Skeletal muscle satellite cell (primary cell): ENCODE results near the gene DOCK2.

Experiments used
- H3K27me3 ChIP-seq: 2 replicates; pipeline ENCODE4 v1.7.0; 2013; ENCODE audit warnings: low read length; ENCODE audit not compliant: control insufficient read depth, insufficient read depth
- H3K36me3 ChIP-seq: 2 replicates; pipeline ENCODE4 v1.7.0; 2013; ENCODE audit warnings: mild to moderate bottlenecking, control low read depth, low read length; ENCODE audit not compliant: insufficient read depth
- H3K4me1 ChIP-seq: 2 replicates; pipeline ENCODE4 v1.7.0; 2013; ENCODE audit warnings: low read length; ENCODE audit not compliant: control insufficient read depth, insufficient read depth
- H3K4me2 ChIP-seq: 2 replicates; pipeline ENCODE4 v1.7.0; 2013; ENCODE audit warnings: mild to moderate bottlenecking, low read length
- H3K4me3 ChIP-seq: 2 replicates; pipeline ENCODE4 v1.7.0; 2013; ENCODE audit warnings: low read length
- H3K9ac ChIP-seq: 2 replicates; pipeline ENCODE4 v1.7.0; 2013; ENCODE audit warnings: mild to moderate bottlenecking, low read depth, low read length, moderate library complexity
- H3K9me3 ChIP-seq: replicated peaks from 2 replicates; pipeline ENCODE4 v1.7.0; 2013; ENCODE audit warnings: mild to moderate bottlenecking, control low read depth, low read length

Gene DOCK2

DNA sequence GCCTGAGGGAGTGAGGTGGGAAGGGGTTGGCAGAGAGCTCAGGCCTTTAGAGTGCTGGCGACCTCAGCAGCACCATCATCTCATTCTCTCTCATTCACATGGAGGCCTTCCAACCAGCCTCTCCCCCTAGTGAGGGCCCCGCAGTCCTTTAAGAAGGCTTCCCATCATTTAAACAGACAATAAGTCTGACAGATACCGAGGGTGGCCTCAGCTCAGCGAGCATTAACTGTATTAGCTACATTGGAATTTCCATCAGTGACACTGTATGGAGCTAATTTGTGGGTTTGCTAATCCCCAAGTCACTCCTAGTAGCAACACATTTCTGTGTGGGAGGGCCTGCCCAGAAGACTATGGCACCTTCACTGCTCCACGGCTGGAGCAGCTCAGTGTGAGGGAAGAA is 267.4 kb downstream of the DOCK2 start:
- H3K4me1 ChIP-seq, result no peaks in the 10 kb centered on the region
- no peak overlapping the region for H3K4me2 ChIP-seq
- no peaks in the 10 kb centered on the region for H3K9me3 ChIP-seq
- H3K4me3 ChIP-seq, result no peak overlapping the region
- no peaks in the 10 kb centered on the region for H3K36me3 ChIP-seq
- H3K27me3 ChIP-seq, result no peaks in the 10 kb centered on the region
- no peak overlapping the region for H3K9ac ChIP-seq

DNA sequence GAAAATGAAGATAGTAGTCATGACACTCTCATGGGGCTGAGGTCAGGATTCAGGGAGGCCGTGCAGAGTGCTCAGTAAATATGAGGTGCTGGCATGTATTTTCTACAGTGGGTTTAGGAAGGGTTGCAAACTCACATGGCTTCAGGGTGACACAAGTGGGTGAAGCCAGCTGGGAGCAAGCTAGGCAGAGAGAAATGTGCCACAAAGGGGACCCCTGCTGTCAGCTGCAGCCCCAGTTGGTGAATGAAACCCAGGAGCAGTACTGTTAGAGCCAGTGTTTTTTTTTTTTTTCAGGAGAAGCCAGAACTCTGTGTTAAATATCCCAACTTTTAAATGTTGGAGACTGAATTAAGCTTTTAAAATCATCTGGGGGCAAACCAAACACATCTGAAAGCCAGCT is 267.9 kb downstream of the DOCK2 start:
- no peak overlapping the region for H3K4me3 ChIP-seq
- H3K9me3 ChIP-seq, result no peaks in the 10 kb centered on the region
- no peak overlapping the region for H3K9ac ChIP-seq
- no peaks in the 10 kb centered on the region for H3K4me1 ChIP-seq
- no peak overlapping the region for H3K4me2 ChIP-seq
- H3K27me3 ChIP-seq, result no peaks in the 10 kb centered on the region
- H3K36me3 ChIP-seq, result no peaks in the 10 kb centered on the region

DNA sequence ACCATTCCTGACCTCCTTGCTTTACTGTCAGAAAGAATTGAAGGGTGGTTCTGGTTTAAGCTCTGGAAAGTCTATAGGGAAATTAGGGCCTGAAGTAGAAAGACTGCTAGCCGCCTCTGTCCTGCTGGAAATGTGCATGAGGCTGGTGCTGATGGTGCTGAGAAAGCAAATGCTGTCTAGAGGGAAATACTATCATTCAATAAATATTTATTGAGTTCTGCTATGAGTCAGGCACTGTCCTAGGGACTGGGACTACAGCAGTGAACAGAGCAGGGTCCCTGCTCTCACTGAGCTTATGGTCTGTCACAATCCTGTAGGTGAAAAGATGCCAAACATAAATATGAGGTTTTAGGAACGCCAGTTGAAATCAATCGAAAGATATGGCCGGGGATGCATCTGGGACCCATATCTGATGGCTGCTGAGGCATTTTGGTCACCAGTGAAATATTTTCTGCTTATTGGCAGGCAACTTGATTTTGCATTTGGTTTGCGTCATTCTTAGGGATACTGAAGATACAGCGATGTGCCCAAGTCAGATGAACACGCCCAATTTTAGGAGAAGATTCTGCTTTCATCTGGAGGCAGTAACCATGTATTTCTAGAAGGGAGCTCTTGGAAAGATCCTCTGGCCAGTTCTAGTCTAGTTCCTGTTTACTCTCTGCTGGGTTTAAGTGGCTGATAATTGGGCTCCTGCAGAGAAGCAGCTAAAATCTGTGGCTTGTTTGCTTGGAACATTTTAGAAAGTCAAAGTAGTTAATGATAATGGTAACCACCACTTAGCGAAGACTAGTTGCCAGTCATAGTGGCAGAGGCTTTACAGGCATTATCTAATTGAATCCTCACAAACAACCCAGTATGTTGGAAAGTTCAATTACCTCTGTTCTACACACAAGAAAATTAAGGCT is 269.9 kb downstream of the DOCK2 start:
- Histone ChIP-seq H3K36me3 (no peaks in the 10 kb centered on the region), H3K27me3 (no peaks in the 10 kb centered on the region)

DNA sequence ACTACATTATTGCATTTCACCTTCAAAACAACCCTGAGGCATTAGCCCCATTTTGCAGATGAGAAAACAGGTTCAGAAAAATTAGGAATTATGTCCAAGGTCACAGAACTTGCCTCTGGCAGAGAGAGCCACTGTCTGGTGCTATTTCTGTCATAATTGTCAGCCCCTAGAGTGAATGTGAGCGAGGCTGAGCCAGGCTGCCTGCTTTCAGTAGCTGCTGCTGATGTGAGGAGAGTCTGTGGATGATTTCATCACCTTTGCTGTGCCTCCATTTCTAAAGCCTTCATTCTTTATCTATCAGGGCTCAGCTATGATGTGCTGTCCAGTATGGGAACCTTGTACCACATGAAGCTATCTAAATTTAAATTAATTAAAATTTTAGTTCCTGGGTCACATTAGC is 271.8 kb downstream of the DOCK2 start:
- no peaks in the 10 kb centered on the region for H3K36me3 ChIP-seq
- H3K4me1 ChIP-seq, result no peaks in the 10 kb centered on the region
- H3K4me3 ChIP-seq, result no peak overlapping the region
- no peaks in the 10 kb centered on the region for H3K9me3 ChIP-seq
- no peaks in the 10 kb centered on the region for H3K27me3 ChIP-seq
- H3K4me2 ChIP-seq, result no peak overlapping the region
- H3K9ac ChIP-seq, result no peak overlapping the region

More for the DNA sequence above, 269.9 kb downstream of the DOCK2 start:
- no peak overlapping the region for H3K4me2 ChIP-seq
- H3K4me3 ChIP-seq, result no peak overlapping the region
- H3K9ac ChIP-seq, result no peak overlapping the region
- no peaks in the 10 kb centered on the region for H3K4me1 ChIP-seq
- H3K9me3 ChIP-seq, result no peaks in the 10 kb centered on the region

DNA sequence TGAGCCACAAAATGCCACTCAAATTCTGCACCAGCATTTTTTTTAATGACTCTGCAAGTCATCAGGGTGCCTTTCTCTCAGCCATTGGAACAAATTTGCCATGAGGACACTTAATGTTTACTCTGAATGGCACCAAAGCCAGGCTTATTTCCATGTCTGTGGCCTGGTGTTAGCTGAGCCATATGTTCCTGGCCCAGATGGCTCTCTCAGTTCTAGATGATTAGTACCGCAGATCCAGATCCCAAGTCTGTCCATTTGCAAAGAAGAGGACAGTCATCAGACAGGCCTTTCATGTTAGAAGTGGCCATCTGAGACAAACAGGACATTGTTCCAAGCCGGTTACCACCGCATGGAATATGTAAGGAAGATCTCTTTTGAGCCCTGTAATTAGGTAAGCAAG is 272.9 kb downstream of the DOCK2 start:
- Histone ChIP-seq H3K36me3 (no peaks in the 10 kb centered on the region), H3K4me3 (no peak overlapping the region), H3K4me2 (no peak overlapping the region), H3K4me1 (no peaks in the 10 kb centered on the region), H3K9ac (no peak overlapping the region), H3K27me3 (no peaks in the 10 kb centered on the region), H3K9me3 (no peaks in the 10 kb centered on the region)

DNA sequence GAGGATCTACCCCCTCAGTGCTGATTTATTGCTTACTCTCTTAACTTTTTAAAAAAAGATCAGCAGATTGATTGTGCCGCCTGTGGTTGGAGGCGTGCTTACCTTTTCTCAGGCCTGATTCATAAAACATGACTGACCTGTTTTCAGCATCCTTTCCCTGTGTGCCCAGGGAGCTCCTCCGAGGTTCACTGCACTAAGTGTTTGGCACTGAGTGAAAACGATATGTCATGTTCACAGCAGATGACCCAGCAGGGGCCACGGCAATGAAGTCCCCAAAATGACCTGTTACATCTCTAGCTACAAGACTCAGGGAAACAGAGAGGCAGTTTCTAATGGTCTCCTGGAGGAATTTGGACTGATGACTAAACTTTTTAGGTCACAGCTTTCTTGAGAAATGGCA is 273.3 kb downstream of the DOCK2 start:
- H3K4me2 ChIP-seq, result no peak overlapping the region
- no peaks in the 10 kb centered on the region for H3K36me3 ChIP-seq
- H3K4me3 ChIP-seq, result no peak overlapping the region
- H3K9me3 ChIP-seq, result no peaks in the 10 kb centered on the region
- H3K4me1 ChIP-seq, result no peaks in the 10 kb centered on the region
- no peaks in the 10 kb centered on the region for H3K27me3 ChIP-seq
- no peak overlapping the region for H3K9ac ChIP-seq

DNA sequence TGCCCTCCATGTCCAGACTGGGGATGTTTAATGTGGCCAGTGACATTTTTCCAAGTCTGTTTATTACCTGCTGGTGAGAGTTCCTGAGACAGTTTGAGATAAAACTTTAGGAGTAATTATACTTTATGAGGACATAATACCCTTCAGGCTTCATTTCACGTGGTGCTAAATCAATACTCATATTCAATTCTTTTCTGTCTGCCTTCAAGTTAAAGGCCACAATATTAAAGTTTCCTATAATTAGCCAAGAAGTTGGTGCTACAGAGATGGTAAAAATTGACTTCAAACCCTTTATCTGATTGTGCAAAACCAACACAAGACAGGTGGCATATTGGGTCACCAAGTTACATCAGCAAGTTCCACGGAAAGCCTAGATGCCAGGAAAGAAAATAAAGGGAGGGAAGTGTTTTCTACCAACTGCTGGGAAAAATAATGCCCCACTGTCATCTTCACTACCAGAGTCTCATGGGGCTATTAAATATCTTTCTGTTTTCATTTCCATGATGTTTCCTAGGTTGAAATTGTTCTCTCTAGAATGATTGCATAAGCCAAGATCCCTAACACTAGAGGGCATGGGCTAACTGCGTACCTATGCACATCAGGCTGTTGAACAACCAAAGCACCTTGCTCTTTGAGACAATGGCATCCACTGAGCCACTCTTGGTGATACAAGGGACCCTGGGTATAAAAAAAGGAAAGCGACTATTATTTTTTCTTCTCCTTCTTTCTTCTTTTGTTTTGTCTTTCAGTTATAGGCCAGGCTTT is 274.6 kb downstream of the DOCK2 start:
- H3K27me3 ChIP-seq, result no peaks in the 10 kb centered on the region
- H3K9ac ChIP-seq, result no peak overlapping the region
- H3K36me3 ChIP-seq, result no peaks in the 10 kb centered on the region
- H3K9me3 ChIP-seq, result no peaks in the 10 kb centered on the region
- H3K4me1 ChIP-seq, result no peaks in the 10 kb centered on the region
- H3K4me3 ChIP-seq, result no peak overlapping the region
- H3K4me2 ChIP-seq, result no peak overlapping the region

DNA sequence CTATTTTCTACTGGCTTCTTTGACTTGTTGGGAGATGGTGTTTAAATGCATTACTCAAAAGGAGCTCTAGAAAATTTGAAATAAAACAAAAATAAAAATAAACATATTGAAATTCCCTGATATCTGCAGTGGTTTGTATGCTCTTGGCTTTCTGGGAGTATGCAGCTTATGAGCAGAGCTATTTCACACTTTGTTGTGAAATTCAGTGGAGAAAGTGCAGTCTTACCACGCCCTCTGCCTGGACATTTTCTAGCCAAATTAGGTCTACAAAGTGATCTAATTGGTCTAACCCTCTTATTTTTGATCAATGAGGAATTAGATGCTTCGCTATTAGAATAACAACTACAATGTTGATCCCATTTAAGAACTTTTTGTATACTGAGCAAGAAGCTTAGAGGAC is 276.4 kb downstream of the DOCK2 start:
- H3K9me3 ChIP-seq, result no peaks in the 10 kb centered on the region
- no peak overlapping the region for H3K9ac ChIP-seq
- H3K4me3 ChIP-seq, result no peak overlapping the region
- H3K4me2 ChIP-seq, result no peak overlapping the region
- no peaks in the 10 kb centered on the region for H3K36me3 ChIP-seq
- H3K27me3 ChIP-seq, result no peaks in the 10 kb centered on the region
- H3K4me1 ChIP-seq, result no peaks in the 10 kb centered on the region

DNA sequence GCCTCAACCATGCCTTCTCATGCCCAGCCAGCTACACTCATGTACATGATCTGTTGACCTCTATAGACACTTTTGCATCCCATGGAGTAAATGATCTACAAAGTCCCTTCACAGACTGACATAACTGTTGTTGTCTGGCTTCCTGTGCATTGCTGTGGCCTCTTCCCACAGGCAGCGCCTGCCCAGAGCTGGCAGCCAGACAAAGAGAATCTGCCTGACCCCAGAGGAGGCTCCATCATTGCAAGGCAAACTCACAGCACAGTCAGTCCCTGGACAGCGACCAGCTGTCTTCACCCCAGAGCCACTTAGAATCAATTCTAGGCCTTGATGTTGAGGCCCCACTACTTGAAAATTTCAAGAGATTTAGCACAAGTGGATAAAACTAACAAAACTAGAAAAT is 277.7 kb downstream of the DOCK2 start:
- Histone ChIP-seq H3K9ac (no peak overlapping the region), H3K9me3 (no peaks in the 10 kb centered on the region), H3K36me3 (no peaks in the 10 kb centered on the region), H3K4me2 (no peak overlapping the region), H3K27me3 (no peaks in the 10 kb centered on the region), H3K4me3 (no peak overlapping the region), H3K4me1 (no peaks in the 10 kb centered on the region)

DNA sequence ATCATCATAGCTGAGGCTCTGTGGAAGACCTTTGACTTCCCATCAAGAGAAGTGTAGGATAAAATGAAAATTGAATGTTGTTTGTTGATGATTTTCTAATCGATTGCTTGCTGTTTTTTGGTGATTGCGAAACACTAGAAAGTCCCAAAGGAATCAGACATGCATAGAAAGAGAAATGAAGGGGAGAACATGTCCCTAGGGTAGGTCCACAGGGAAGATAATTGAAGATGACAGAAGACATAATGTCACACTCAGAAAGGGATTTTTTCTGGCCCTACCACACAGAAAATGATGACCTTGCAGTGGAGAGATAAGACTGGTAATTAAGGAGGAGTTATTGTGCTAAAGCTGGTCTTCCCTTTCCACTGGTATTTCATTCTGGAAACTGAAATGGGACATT is 280.4 kb downstream of the DOCK2 start:
- no peaks in the 10 kb centered on the region for H3K36me3 ChIP-seq
- H3K4me2 ChIP-seq, result no peak overlapping the region
- H3K9me3 ChIP-seq, result no peaks in the 10 kb centered on the region
- H3K4me3 ChIP-seq, result no peak overlapping the region
- no peaks in the 10 kb centered on the region for H3K27me3 ChIP-seq
- no peak overlapping the region for H3K9ac ChIP-seq
- H3K4me1 ChIP-seq, result peaks cover 3% of the 10 kb centered on the region

DNA sequence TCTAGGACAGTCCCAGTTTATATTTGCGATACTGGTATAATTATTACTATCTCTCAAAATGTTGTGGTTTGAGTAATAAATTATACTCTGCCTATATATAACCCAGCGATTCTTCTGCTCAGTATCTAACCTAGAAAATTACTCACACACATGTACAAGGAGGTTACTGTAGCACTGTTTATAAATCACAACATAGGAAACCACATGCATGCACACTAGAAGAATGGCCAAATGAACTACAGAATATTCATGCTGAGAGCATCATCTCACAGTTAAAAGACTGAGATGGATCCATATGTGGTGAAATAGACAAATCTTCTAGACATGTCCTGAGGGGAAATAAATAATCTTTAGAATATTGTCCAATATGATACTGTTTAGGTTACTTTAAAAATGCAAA is 281.2 kb downstream of the DOCK2 start:
- Histone ChIP-seq H3K9me3 (no peaks in the 10 kb centered on the region), H3K4me2 (no peak overlapping the region), H3K27me3 (no peaks in the 10 kb centered on the region), H3K36me3 (no peaks in the 10 kb centered on the region), H3K4me1 (peaks cover 3% of the 10 kb centered on the region), H3K4me3 (no peak overlapping the region), H3K9ac (no peak overlapping the region)
